Natural killer cell treated with Interleukin-12 subunit alpha and Interleukin-12 subunit beta and Interleukin-15 and Interleukin-18, amount 100 ng/mL, for 72 hours (primary cell): ENCODE data around the gene SCGB1A1. TPM values are rescaled to one million over a fixed set of nuclear protein-coding genes. Genes with fewer than 3 reads are reported as not detected.
"Not testable (repeated sequence)": the region's sequence is repeated elsewhere in the genome, so short reads cannot be mapped to it uniquely, and the experiment has no call there.

Experiments
- ATAC-seq, 2 donors: fragments of 150-1000 bp; cut with Tn5 transposase in 1 of 2; sonication (Bioruptor Pico), chemical (Tn5 transposase) in 1 of 2; 2 replicates each; pipeline ENCODE4 v1.10.0; 2021
- DNase-seq: peaks from one replicate; pipeline ENCODE4 v3.0.0; 2022; ENCODE audit warnings: low spot score
- H3K27ac Mint-ChIP-seq, 2 donors: 1 replicate in 1 of 2; 2 replicates in 1 of 2; pipeline ENCODE4 v1.8.0; 2022; ENCODE audit warnings: mixed read lengths in 2 of 2, mild to moderate bottlenecking in 1 of 2, moderate library complexity in 1 of 2
- H3K27me3 Mint-ChIP-seq, 2 donors: 1 replicate in 1 of 2; 2 replicates in 1 of 2; pipeline ENCODE4 v1.8.0; 2022; ENCODE audit warnings: mixed read lengths in 2 of 2
- H3K36me3 Mint-ChIP-seq: one replicate; pipeline ENCODE4 v1.8.0; 2022; ENCODE audit warnings: mixed read lengths
- H3K4me1 Mint-ChIP-seq, 2 donors: 1 replicate in 1 of 2; 2 replicates in 1 of 2; pipeline ENCODE4 v1.8.0; 2022; ENCODE audit warnings: low read depth in 2 of 2, mixed read lengths in 2 of 2, mild to moderate bottlenecking in 1 of 2
- H3K4me3 Mint-ChIP-seq: one replicate; pipeline ENCODE4 v1.8.0; 2022; ENCODE audit warnings: mixed read lengths
- H3K9me3 Mint-ChIP-seq: 2 replicates; pipeline ENCODE4 v1.8.0; 2022; ENCODE audit warnings: mixed read lengths
- total RNA-seq, 2 donors: library from RNA; stranded (reverse); gene quantifications; one replicate each; pipeline ENCODE4 v1.2.3, GENCODE V29; 2022

SCGB1A1 gene, protein sequence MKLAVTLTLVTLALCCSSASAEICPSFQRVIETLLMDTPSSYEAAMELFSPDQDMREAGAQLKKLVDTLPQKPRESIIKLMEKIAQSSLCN
- not detected for total RNA-seq

DNA sequence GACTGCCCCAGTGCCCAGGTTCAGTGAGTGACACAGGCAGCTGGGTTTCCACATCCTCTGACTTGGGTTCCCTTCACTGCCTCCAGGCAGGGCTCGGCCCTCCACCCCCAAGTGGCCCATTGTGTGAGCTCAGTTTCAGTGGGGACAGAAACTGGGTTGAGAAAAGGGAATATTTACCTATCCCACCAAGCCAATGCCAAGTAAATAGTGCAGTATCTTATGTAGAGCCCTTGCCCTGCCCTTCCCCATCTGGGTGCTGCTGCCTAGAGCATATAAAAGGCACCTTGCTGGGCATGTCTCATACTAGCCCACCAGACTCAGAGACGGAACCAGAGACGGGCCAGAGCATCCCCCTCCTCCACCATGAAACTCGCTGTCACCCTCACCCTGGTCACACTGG, at the start of gene SCGB1A1:
Gene SCGB1A1, plus strand, starts transcription at position 301 of the 400 bp plus-strand sequence. Its CDS starts 63 bp downstream, at position 364.
- Mint-ChIP-seq H3K4me3 (no peak within 1 kb of the TSS), H3K4me1 (no peaks in the 10 kb centered on the region), H3K27me3 (no peaks in the 10 kb centered on the region), H3K27ac (no peak within 1 kb of the TSS), H3K9me3 (no peaks in the 10 kb centered on the region), H3K36me3 (no peaks in the 10 kb centered on the region)
- DNase-seq (no peak), ATAC-seq (no peak)

DNA sequence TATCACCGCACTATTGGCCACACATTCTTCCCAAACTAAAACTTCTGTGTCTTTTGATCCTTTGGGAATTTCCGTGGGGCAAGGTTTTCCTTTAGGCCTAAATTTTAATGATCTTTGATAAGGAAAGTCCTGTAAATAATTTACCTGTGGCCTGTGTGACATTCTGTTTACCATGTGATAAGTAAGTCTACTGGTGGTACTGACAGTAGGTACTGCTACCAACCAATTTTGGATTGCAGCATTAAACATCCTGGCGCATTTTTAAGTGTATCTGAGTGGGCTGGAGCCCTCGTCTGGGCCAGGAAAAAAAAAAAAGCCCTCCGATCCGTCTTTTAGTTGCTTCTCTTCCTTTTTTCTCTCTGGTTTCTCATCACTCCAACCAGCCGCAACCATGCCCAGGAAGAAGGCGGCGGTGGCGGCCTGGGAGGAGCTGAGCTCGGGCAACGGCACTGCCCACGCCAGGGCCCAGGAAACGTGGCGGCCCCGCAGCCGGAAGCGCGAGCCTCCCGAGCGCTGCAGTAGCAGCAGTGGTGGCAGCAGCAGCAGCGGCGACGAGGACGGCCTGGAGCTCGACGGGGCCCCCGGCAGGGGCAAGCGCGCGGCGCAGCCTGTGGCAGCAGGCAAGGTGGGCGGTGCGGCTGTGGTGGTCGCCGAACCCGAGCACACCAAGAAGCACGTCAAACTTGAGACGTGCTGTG, 47.9 kb upstream of the SCGB1A1 start:
- H3K27me3 Mint-ChIP-seq, result no peaks in the 10 kb centered on the region
- DNase-seq (peak; percentile 78), ATAC-seq (peak; percentile 95 to 96)
- H3K4me3 Mint-ChIP-seq, result peak overlapping the region; percentile 75
- H3K27ac Mint-ChIP-seq, result peak overlapping the region; percentile 78 to 86
- H3K36me3 Mint-ChIP-seq, result no peaks in the 10 kb centered on the region
- H3K4me1 Mint-ChIP-seq, result peaks cover 9 to 15% of the 10 kb centered on the region in 2 donors
- H3K9me3 Mint-ChIP-seq, result no peaks in the 10 kb centered on the region

DNA sequence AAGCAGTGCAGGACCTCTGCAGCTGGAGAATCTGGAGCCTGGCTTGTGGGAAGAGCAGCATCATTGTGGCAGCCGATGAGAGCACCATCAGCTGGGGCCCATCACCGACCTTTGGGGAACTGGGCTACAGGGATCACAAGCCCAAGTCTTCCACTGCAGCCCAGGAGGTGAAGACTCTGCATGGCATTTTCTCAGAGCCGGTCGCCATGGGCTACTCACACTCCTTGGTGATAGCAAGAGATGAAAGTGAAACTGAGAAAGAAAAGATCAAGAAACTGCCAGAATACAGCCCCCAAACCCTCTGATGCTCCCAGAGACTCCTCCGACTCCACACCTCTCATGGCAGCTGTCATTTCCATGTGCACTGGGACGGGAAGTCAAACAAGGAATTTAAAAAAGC, 46.0 kb upstream of the SCGB1A1 start:
- H3K4me3 Mint-ChIP-seq, result no peak overlapping the region
- ATAC-seq (peak in 1 of 2 donors; percentile 11), DNase-seq (no peak)
- H3K4me1 Mint-ChIP-seq, result peaks cover 9 to 15% of the 10 kb centered on the region in 2 donors
- H3K36me3 Mint-ChIP-seq, result no peaks in the 10 kb centered on the region
- H3K9me3 Mint-ChIP-seq, result no peaks in the 10 kb centered on the region
- no peaks in the 10 kb centered on the region for H3K27me3 Mint-ChIP-seq
- no peak overlapping the region for H3K27ac Mint-ChIP-seq

DNA sequence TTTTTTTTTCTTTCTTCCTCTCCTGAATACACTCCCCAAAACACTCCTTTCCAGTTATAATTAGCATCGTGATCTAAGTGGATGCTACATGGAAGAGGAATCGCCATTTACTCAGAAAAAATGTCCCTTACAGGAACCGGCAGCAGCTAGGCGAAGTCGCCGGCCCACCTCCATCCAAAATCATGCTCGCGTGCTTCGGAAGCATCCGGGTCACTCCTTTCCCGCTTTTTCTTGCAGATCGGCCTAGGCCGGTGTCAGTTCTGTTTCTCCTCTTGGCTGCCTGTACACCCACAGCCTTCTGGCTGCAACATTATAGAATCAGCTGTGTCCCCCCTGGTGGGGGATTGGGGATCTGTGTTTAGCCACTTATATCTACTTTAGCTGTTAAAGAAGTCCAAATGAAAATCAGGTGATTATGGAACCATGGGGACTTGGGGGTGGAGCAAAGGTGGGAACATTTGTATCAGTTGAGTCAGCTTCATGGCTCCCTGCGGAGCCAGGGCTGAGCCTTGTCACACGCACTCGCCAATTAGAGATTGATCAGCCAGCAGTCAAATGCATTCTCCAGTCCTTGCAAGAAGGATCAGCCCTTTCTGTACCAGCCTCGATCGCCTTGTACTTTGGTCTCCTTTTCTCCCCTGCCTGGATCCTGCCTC, 45.2 kb upstream of the SCGB1A1 start:
- no peak for DNase-seq
- no peak for ATAC-seq
- no peaks in the 10 kb centered on the region for H3K36me3 Mint-ChIP-seq
- H3K4me3 Mint-ChIP-seq, result no peak overlapping the region
- H3K9me3 Mint-ChIP-seq, result no peaks in the 10 kb centered on the region
- H3K27ac Mint-ChIP-seq, result no peak overlapping the region
- peaks cover 5 to 10% of the 10 kb centered on the region in 2 donors for H3K4me1 Mint-ChIP-seq
- H3K27me3 Mint-ChIP-seq, result no peaks in the 10 kb centered on the region

DNA sequence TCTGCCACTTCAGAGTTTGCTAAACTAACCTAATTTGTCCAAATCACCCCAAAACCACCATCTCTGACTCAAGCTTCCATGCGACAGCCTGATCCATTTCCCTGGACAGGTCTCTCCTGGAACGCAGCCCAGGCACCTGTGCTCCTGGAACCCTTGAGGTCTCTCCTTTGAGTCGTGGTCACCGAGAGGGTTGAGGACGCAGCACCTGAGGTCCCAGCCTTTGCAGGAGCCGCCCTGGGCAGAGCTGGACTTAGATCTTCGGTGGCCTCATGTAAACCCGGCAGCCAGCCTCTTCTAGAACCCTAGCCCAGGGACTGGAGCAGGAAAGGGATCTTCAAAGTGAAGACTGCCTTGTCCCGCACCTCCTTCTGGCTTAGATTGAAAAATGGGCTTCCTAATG, 44.0 kb upstream of the SCGB1A1 start:
- Mint-ChIP-seq H3K36me3 (no peaks in the 10 kb centered on the region), H3K9me3 (no peaks in the 10 kb centered on the region), H3K27ac (no peak overlapping the region), H3K27me3 (no peaks in the 10 kb centered on the region), H3K4me1 (peaks cover 5 to 10% of the 10 kb centered on the region in 2 donors), H3K4me3 (no peak overlapping the region)
- ATAC-seq (no peak), DNase-seq (peak; percentile 60)

DNA sequence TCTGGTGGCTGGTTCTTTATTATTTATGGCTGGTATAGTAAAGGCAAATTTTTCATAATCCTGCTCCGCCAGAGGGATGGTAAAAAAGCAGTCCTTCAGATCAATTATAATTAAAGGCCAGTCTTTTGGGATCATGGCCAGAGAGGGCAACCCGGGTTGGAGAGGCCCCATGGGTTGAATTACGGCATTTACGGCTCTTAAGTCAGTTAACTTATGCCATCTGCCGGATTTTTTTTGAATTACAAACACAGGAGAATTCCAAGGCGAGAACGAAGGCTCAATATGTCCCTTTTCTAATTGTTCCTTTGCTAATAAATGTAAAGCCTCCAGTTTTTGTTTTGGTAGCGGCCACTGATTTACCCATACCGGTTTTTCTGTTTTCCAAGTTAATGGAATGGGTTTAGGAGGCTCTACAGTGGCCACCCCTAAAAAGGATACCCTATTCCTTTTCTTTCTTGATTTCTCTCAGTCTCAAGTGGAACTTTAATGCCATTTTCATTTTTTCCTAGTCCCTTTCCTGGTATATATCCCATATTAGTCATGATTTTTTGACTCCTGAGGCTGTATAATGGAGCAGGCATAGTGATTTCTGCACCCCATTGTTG, 40.3 kb upstream of the SCGB1A1 start:
- not testable (repeated sequence) for H3K27ac Mint-ChIP-seq, H3K27me3 Mint-ChIP-seq, H3K9me3 Mint-ChIP-seq, H3K36me3 Mint-ChIP-seq, DNase-seq, H3K4me3 Mint-ChIP-seq, ATAC-seq
- peaks cover 0 to 10% of the 10 kb centered on the region in 2 donors for H3K4me1 Mint-ChIP-seq

DNA sequence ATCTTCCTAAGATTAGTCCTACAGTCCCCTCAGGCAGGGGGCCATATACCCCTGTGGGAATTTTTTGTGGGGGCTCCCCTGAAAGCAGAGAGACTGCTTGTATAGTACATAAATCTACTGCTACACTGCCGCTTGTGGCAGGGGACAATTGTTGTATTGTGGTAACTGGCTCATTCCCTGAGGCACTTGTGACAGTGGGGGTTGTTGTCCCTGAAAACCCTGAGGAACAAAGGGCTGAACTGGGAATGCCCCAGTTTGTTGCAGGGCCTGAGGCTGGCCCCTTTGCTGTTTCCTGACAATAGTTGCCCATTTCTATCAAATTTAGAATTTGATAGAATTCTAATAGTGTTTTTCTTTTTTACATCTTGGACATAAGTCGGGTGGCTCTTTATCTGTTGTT, 39.2 kb upstream of the SCGB1A1 start:
- H3K27me3 Mint-ChIP-seq, result not testable (repeated sequence)

DNA sequence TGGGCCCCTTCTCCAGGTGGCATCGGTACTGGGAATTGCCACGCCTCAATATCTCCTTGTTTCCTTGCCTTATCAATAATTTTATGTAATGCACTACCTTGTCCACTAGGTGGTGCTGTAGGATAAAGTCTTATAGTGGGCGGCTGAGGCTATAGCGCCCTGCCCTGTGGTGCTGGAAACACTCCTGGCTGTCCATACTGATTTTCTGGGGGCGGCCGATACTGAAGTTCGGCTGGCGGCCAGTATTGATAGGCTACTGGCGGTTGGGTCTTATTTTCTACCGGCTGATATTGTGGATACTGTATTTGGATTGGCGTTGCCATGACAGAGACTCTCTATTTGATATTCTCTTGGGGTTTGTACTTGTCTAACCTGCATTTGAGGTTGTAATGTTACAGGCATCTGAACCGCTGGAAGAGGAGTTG, 38.0 kb upstream of the SCGB1A1 start:
- not testable (repeated sequence) for H3K27me3 Mint-ChIP-seq, H3K4me3 Mint-ChIP-seq
- peak; percentile 84 to 85 for ATAC-seq

More for the DNA sequence above, 39.2 kb upstream of the SCGB1A1 start:
- not testable (repeated sequence) for H3K27ac Mint-ChIP-seq, H3K4me3 Mint-ChIP-seq, H3K9me3 Mint-ChIP-seq, ATAC-seq, DNase-seq, H3K4me1 Mint-ChIP-seq, H3K36me3 Mint-ChIP-seq

DNA sequence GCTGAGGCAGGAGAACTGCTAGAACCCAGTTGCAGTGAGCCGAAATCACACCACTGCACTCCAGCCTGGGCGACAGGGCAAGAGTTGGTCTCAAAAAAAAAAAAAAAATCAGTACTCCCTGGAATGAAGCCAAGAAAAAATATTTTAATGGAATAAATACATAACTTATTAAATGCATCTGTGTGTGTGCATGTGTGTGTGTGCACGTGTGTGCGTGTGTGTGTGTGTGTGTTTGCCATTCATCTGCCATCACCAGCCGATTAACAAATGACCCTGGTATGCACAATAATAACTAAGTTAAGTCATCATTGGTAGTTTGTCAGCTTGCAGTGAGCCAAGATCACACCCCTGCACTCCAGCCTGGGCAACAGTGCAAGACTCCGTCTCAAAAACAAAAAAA, 35.0 kb upstream of the SCGB1A1 start:
- H3K36me3 Mint-ChIP-seq, result no peaks in the 10 kb centered on the region
- no peaks in the 10 kb centered on the region for H3K9me3 Mint-ChIP-seq
- H3K4me3 Mint-ChIP-seq, result no peak overlapping the region
- H3K27me3 Mint-ChIP-seq, result no peaks in the 10 kb centered on the region
- no peak for DNase-seq
- H3K4me1 Mint-ChIP-seq, result peaks cover 5 to 12% of the 10 kb centered on the region in 2 donors
- no peak for ATAC-seq
- H3K27ac Mint-ChIP-seq, result no peak overlapping the region

More for the DNA sequence above, 38.0 kb upstream of the SCGB1A1 start:
- H3K36me3 Mint-ChIP-seq, H3K9me3 Mint-ChIP-seq, H3K27ac Mint-ChIP-seq, H3K4me1 Mint-ChIP-seq: not testable (repeated sequence)
- peak; percentile 61 for DNase-seq

DNA sequence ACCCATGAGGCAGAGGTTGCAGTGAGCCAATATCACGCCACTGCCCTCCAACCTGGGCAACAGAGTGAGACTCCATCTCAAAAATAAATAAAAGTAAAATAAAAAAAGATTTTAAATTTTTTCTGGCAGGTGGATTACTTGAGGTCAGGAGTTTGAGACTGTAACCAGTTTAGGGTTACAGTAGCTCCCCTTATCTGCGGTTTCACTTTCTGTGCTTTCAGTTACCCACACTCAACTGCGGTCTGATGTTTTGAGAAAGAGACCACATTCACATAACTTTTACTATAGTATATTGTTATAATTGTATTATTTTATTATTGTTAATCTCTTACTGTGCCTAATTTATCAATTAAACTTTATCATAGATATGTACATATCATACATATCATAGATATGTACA, 32.8 kb upstream of the SCGB1A1 start:
- H3K4me3 Mint-ChIP-seq, result not testable (repeated sequence)

DNA sequence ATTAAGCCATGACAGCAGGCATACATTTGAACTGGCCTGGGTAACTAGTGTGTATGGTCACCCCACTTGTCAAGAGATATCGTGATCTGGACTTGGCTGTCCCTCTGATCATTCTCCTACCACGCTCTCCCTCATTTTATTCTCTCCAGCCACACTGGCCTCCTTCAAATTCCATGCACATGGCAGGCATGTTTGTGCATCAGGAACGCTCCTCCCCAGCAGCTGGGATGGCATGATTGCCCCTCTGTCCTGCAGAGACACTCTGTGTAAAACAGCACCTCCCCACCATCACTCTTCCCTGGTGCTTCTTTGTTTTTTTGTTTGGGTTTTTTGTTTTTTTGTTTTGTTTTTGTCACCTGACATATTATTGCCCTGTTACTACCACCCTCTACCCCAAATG, 31.5 kb upstream of the SCGB1A1 start:
- peaks cover 4 to 5% of the 10 kb centered on the region in 2 donors for H3K4me1 Mint-ChIP-seq
- DNase-seq (no peak), ATAC-seq (no peak)
- peak overlapping the region in 1 of 2 donors; percentile 9 for H3K27ac Mint-ChIP-seq
- no peaks in the 10 kb centered on the region for H3K36me3 Mint-ChIP-seq
- no peaks in the 10 kb centered on the region for H3K9me3 Mint-ChIP-seq
- H3K4me3 Mint-ChIP-seq, result no peak overlapping the region
- H3K27me3 Mint-ChIP-seq, result no peaks in the 10 kb centered on the region

More for the DNA sequence above, 32.8 kb upstream of the SCGB1A1 start:
- not testable (repeated sequence) for DNase-seq, H3K27me3 Mint-ChIP-seq, H3K27ac Mint-ChIP-seq, H3K36me3 Mint-ChIP-seq, H3K4me1 Mint-ChIP-seq, H3K9me3 Mint-ChIP-seq
- peak in 1 of 2 donors; percentile 54 for ATAC-seq

DNA sequence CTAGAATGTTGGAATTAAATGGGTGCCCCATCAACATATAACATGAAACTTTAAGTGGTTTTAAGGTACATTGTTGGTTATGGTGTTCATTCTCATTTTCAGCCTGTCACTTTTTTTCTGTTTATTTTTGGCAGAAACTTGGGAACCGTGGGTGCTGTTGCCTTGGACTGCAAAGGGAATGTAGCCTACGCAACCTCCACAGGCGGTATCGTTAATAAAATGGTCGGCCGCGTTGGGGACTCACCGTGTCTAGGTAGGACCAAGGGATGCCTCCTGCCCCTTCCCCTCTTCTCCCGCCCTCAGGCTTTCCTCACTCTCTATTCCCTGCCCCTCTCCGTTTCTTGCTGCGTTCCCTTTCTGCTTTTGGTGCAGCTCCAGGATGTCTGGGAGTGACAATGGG, 29.8 kb upstream of the SCGB1A1 start:
- Mint-ChIP-seq H3K4me1 (peaks cover 4 to 5% of the 10 kb centered on the region in 2 donors), H3K9me3 (no peaks in the 10 kb centered on the region), H3K27ac (no peak overlapping the region), H3K36me3 (no peaks in the 10 kb centered on the region), H3K27me3 (no peaks in the 10 kb centered on the region), H3K4me3 (no peak overlapping the region)
- DNase-seq, result no peak
- no peak for ATAC-seq

DNA sequence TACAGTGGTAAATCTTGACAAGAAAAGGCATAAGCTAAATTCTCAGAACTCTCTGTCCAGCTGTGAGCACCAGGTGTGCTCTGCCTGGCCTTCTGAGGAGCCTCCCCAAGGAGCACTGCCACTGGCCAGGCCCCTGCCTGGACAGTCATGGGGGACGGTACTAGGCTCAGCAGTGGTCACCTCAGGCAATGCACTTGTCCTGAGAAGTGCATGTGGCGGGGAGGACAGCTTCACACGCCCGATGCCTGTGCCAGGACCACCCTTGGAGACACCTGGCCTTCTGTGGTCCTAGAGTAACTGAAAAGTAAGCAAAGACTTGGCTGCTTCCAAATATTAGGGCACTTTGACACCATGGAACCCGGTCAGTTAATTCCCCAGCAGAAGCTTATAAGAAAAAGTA, 28.6 kb upstream of the SCGB1A1 start:
- Mint-ChIP-seq H3K27ac (no peak overlapping the region), H3K4me1 (peaks cover 6 to 10% of the 10 kb centered on the region in 2 donors), H3K9me3 (no peaks in the 10 kb centered on the region), H3K4me3 (no peak overlapping the region), H3K27me3 (no peaks in the 10 kb centered on the region), H3K36me3 (no peaks in the 10 kb centered on the region)
- ATAC-seq (no peak), DNase-seq (no peak)

DNA sequence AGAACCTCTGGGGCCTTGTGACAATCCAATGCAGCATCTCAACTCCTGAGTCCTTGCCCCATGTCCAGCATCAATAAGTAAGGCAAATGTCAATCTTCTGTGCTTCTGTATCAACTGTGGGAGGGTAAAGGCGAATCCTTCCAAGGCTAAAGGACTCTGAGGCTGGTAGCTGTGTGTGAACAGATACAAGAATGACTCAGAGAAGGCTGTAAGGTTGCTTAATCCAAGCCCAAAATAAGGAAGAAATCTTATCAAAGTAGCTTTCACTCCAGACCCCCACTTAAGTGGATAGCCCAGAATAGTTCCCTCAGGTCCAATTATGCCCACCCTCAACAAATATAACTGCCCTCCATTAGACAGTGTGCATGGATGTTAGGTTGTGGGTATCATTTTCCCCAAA, 28.1 kb upstream of the SCGB1A1 start:
- Mint-ChIP-seq H3K27ac (no peak overlapping the region), H3K4me1 (peaks cover 6 to 10% of the 10 kb centered on the region in 2 donors), H3K36me3 (no peaks in the 10 kb centered on the region), H3K9me3 (no peaks in the 10 kb centered on the region), H3K4me3 (no peak overlapping the region), H3K27me3 (no peaks in the 10 kb centered on the region)
- ATAC-seq (no peak), DNase-seq (no peak)
